Loucy (cell line): ENCODE data around the gene MDN1.

Experiments used
- H2AFZ ChIP-seq: fragments of 200-600 bp; sonication (generic); 2 replicates; pipeline ENCODE4 v1.6.0; 2016; ENCODE audit warnings: antibody characterized with exemption, mild to moderate bottlenecking, low read length, moderate library complexity
- H3F3A ChIP-seq: fragments of 200-600 bp; 2 replicates; pipeline ENCODE4 v1.6.0; 2016; ENCODE audit warnings: antibody characterized with exemption, low read depth, mild to moderate bottlenecking
- H3K27me3 ChIP-seq: fragments of 200-600 bp; sonication (generic); 2 replicates; pipeline ENCODE4 v1.6.1; 2014; ENCODE audit warnings: low read length, mild to moderate bottlenecking; ENCODE audit not compliant: insufficient read depth, poor library complexity, severe bottlenecking
- H3K36me3 ChIP-seq: fragments of 200-600 bp; sonication (generic); 2 replicates; pipeline ENCODE4 v1.6.1; 2016; ENCODE audit warnings: low read length; ENCODE audit not compliant: insufficient read depth
- H3K4me1 ChIP-seq: fragments of 200-600 bp; sonication (generic); 2 replicates; pipeline ENCODE4 v1.5.1; 2014; ENCODE audit warnings: low read length, mild to moderate bottlenecking; ENCODE audit not compliant: insufficient read depth, poor library complexity, severe bottlenecking
- H3K4me2 ChIP-seq: fragments of 200-600 bp; sonication (generic); 2 replicates; pipeline ENCODE4 v1.6.0; 2014; ENCODE audit warnings: antibody characterized with exemption, low read length, low read depth, mild to moderate bottlenecking; ENCODE audit not compliant: poor library complexity, severe bottlenecking
- H3K4me3 ChIP-seq: fragments of 200-600 bp; sonication (generic); 2 replicates; pipeline ENCODE4 v1.5.1; 2014; ENCODE audit warnings: low read length, mild to moderate bottlenecking, mixed read lengths; ENCODE audit not compliant: poor library complexity, severe bottlenecking
- H3K79me2 ChIP-seq: fragments of 200-600 bp; sonication (generic); 2 replicates; pipeline ENCODE4 v1.6.1; 2014; ENCODE audit warnings: low read length; ENCODE audit not compliant: insufficient read depth
- H3K9ac ChIP-seq: fragments of 200-600 bp; sonication (generic); 2 replicates; pipeline ENCODE4 v1.6.0; 2014; ENCODE audit warnings: mild to moderate bottlenecking, low read depth, low read length, moderate library complexity; ENCODE audit not compliant: poor library complexity, severe bottlenecking
- H3K9me2 ChIP-seq: fragments of 200-600 bp; sonication (generic); replicated peaks from 2 replicates; pipeline ENCODE4 v1.6.1; 2016; ENCODE audit warnings: low read depth, low read length, mixed read lengths
- H3K9me3 ChIP-seq: fragments of 200-600 bp; sonication (generic); 2 replicates; pipeline ENCODE4 v1.6.1; 2014; ENCODE audit warnings: mild to moderate bottlenecking, antibody characterized with exemption, low read length, low read depth; ENCODE audit not compliant: insufficient read depth
- H4K20me1 ChIP-seq: fragments of 200-600 bp; sonication (generic); 2 replicates; pipeline ENCODE4 v1.6.0; 2014; ENCODE audit warnings: antibody characterized with exemption, low read length, mild to moderate bottlenecking; ENCODE audit not compliant: insufficient read depth, poor library complexity, severe bottlenecking
- CTCF ChIP-seq: fragments of 200-600 bp; sonication (generic); conservative IDR thresholded peaks from 2 replicates; pipeline ENCODE4 v1.5.1; 2014; ENCODE audit warnings: mild to moderate bottlenecking, antibody characterized with exemption, low read length
- EZH2phosphoT487 ChIP-seq: fragments of 200-600 bp; IDR thresholded peaks from 2 replicates; pipeline ENCODE4 v1.6.1; 2018; ENCODE audit warnings: antibody characterized with exemption, mild to moderate bottlenecking, moderate library complexity, borderline replicate concordance

Gene MDN1

GRCh38 chr6:89623749-89624148, 195.8 kb downstream of the MDN1 start:
- Histone ChIP-seq H3K27me3 (no peaks in the 10 kb centered on the region), H3K9ac (no peak overlapping the region)

GRCh38 chr6:89619567-89619966, 200.0 kb downstream of the MDN1 start:
- Histone ChIP-seq H2AFZ (no peak overlapping the region), H3K36me3 (no peaks in the 10 kb centered on the region), H4K20me1 (no peaks in the 10 kb centered on the region), H3K4me1 (no peaks in the 10 kb centered on the region), H3K79me2 (no peaks in the 10 kb centered on the region), H3K4me2 (no peak overlapping the region), H3K9me3 (no peaks in the 10 kb centered on the region), H3K9me2 (no peaks in the 10 kb centered on the region), H3K4me3 (no peak overlapping the region), H3F3A (no peaks in the 10 kb centered on the region), H3K9ac (no peak overlapping the region), H3K27me3 (no peaks in the 10 kb centered on the region)
- TF ChIP-seq EZH2phosphoT487 (no peak), CTCF (no peak)

More at GRCh38 chr6:89623749-89624148, 195.8 kb downstream of the MDN1 start:
- Histone ChIP-seq H4K20me1 (no peaks in the 10 kb centered on the region), H3F3A (no peaks in the 10 kb centered on the region), H3K9me3 (no peaks in the 10 kb centered on the region), H2AFZ (no peak overlapping the region), H3K79me2 (no peaks in the 10 kb centered on the region), H3K9me2 (no peaks in the 10 kb centered on the region), H3K36me3 (no peaks in the 10 kb centered on the region), H3K4me3 (no peak overlapping the region), H3K4me1 (no peaks in the 10 kb centered on the region), H3K4me2 (no peak overlapping the region)
- TF ChIP-seq CTCF (no peak), EZH2phosphoT487 (no peak)

GRCh38 chr6:89618026-89618425, 201.6 kb downstream of the MDN1 start:
- no peaks in the 10 kb centered on the region for H4K20me1 ChIP-seq
- no peaks in the 10 kb centered on the region for H3K36me3 ChIP-seq
- H3K4me2 ChIP-seq: no peak overlapping the region
- H3K4me3 ChIP-seq: no peak overlapping the region
- no peaks in the 10 kb centered on the region for H3K9me3 ChIP-seq
- no peak overlapping the region for H2AFZ ChIP-seq
- no peaks in the 10 kb centered on the region for H3K9me2 ChIP-seq
- H3F3A ChIP-seq: no peaks in the 10 kb centered on the region
- TF ChIP-seq CTCF: no peak
- TF ChIP-seq EZH2phosphoT487: no peak
- H3K4me1 ChIP-seq: no peaks in the 10 kb centered on the region
- H3K79me2 ChIP-seq: no peaks in the 10 kb centered on the region
- H3K27me3 ChIP-seq: no peaks in the 10 kb centered on the region
- H3K9ac ChIP-seq: no peak overlapping the region
